HG03521 (cell line): ENCODE measurements around the gene COLEC12.
"Not testable (repeated sequence)": the region's sequence is repeated elsewhere in the genome, so short reads cannot be mapped to it uniquely, and the experiment has no call there.

ENCODE experiments used
- ATAC-seq: cut with Tn5 transposase; IDR thresholded peaks from one replicate; pipeline ENCODE4 v1.9.1; 2021; ENCODE audit warnings: mild to moderate bottlenecking, moderate library complexity; ENCODE audit not compliant: unreplicated experiment

The COLEC12 gene

GRCh38 chr18:415617-416612 lies 84.6 kb downstream of the COLEC12 start:
- ATAC-seq: no peak

GRCh38 chr18:415047-415446 lies 85.5 kb downstream of the COLEC12 start:
- ATAC-seq: no peak

- no peak for ATAC-seq
Observed at GRCh38 chr18:413233-413632, 87.3 kb downstream of the COLEC12 start.

- ATAC-seq: no peak
Observed at GRCh38 chr18:410047-410455, 90.5 kb downstream of the COLEC12 start.

GRCh38 chr18:408367-408766 lies 92.1 kb downstream of the COLEC12 start:
- ATAC-seq: no peak

- ATAC-seq: no peak
Observed at GRCh38 chr18:407626-408224, 92.8 kb downstream of the COLEC12 start.

GRCh38 chr18:407191-407590 lies 93.3 kb downstream of the COLEC12 start:
- ATAC-seq: no peak

GRCh38 chr18:406677-407076 lies 93.8 kb downstream of the COLEC12 start:
- ATAC-seq: no peak

GRCh38 chr18:405006-405405 lies 95.5 kb downstream of the COLEC12 start:
- not testable (repeated sequence) for ATAC-seq

GRCh38 chr18:404061-404636 lies 96.4 kb downstream of the COLEC12 start:
- no peak for ATAC-seq

GRCh38 chr18:402129-402528 lies 98.4 kb downstream of the COLEC12 start:
- ATAC-seq: no peak

- no peak for ATAC-seq
Observed at GRCh38 chr18:400456-400855, 100.0 kb downstream of the COLEC12 start.

- no peak for ATAC-seq
Observed at GRCh38 chr18:399631-400135, 100.8 kb downstream of the COLEC12 start.

- no peak for ATAC-seq
Observed at GRCh38 chr18:398935-399630, 101.4 kb downstream of the COLEC12 start.

- ATAC-seq: no peak
Observed at GRCh38 chr18:396556-396955, 103.9 kb downstream of the COLEC12 start.

- no peak for ATAC-seq
Observed at GRCh38 chr18:396251-396555, 104.3 kb downstream of the COLEC12 start.

- no peak for ATAC-seq
Observed at GRCh38 chr18:395456-396250, 104.8 kb downstream of the COLEC12 start.

GRCh38 chr18:394987-395362 lies 105.5 kb downstream of the COLEC12 start:
- no peak for ATAC-seq

- no peak for ATAC-seq
Observed at GRCh38 chr18:394262-394986, 106.1 kb downstream of the COLEC12 start.

GRCh38 chr18:393574-393957 lies 106.9 kb downstream of the COLEC12 start:
- no peak for ATAC-seq
